Vagina (tissue), 2 donors: ENCODE data around the gene LGALS7B. TPM values are rescaled to one million over a fixed set of nuclear protein-coding genes. Genes with fewer than 3 reads are reported as not detected.
"Not testable (repeated sequence)": the region's sequence is repeated elsewhere in the genome, so short reads cannot be mapped to it uniquely, and the experiment has no call there.

ENCODE experiments used
- DNase-seq, 2 donors: peaks; one replicate each; pipeline ENCODE4 v3.0.0-alpha.2; 2017; ENCODE audit errors: extremely low spot score in 2 of 2
- H3K27ac ChIP-seq: fragments of 200-600 bp; sonication (generic); one replicate; pipeline ENCODE4 v1.5.1; 2019
- H3K27me3 ChIP-seq: fragments of 200-600 bp; sonication (generic); one replicate; pipeline ENCODE4 v1.5.1; 2019
- H3K36me3 ChIP-seq, 2 donors: fragments of 200-600 bp; sonication (generic); one replicate each; pipeline ENCODE4 v1.5.1; 2017 to 2019
- H3K4me1 ChIP-seq: fragments of 200-600 bp; sonication (generic); one replicate; pipeline ENCODE4 v1.5.1; 2019
- H3K4me3 ChIP-seq, 2 donors: fragments of 200-600 bp; sonication (generic); 1 replicate in 1 of 2; 2 replicates in 1 of 2; pipeline ENCODE4 v1.5.1; 2016 to 2019
- H3K9me3 ChIP-seq: fragments of 200-600 bp; sonication (generic); one replicate; pipeline ENCODE4 v1.5.1; 2019
- POLR2A ChIP-seq, 2 donors: fragments of 450-650 bp; IDR thresholded peaks; one replicate each; pipeline ENCODE4 v1.6.1; 2017; ENCODE audit warnings: antibody characterized with exemption in 2 of 2, mild to moderate bottlenecking in 2 of 2, moderate library complexity in 2 of 2
- POLR2AphosphoS5 ChIP-seq, 2 donors: sonication (generic); formaldehyde crosslinking; IDR thresholded peaks; one replicate each; pipeline ENCODE4 v1.9.0; 2017; ENCODE audit warnings: antibody characterized with exemption in 2 of 2, mild to moderate bottlenecking in 2 of 2, low read depth in 1 of 2; ENCODE audit not compliant: insufficient read depth in 1 of 2
- intact Hi-C: fragments of 100-400 bp; cut with DNase I; formaldehyde crosslinking; loops from one replicate; pipeline ENCODE4 v1.15.1; 2023
- total RNA-seq: library from RNA; depleted of rRNA; stranded (reverse); fragments of >200 nt; gene quantifications from one replicate; pipeline ENCODE4 v1.2.3, GENCODE V29; 2016
- TF ChIP-seq, protein P1 (sequence below), 3 experiments: fragments of 450-650 bp in 2 of 3; fragments of 200-600 bp in 1 of 3; sonication (generic) in 1 of 3; IDR thresholded peaks; one replicate each; pipeline ENCODE4 v1.5.1; 2017 to 2019; ENCODE audit warnings: antibody characterized with exemption in 3 of 3, mild to moderate bottlenecking in 2 of 3, moderate library complexity in 2 of 3

The LGALS7B gene
- total RNA-seq, 1 donor from 2014 or later: 760 TPM

DNA sequence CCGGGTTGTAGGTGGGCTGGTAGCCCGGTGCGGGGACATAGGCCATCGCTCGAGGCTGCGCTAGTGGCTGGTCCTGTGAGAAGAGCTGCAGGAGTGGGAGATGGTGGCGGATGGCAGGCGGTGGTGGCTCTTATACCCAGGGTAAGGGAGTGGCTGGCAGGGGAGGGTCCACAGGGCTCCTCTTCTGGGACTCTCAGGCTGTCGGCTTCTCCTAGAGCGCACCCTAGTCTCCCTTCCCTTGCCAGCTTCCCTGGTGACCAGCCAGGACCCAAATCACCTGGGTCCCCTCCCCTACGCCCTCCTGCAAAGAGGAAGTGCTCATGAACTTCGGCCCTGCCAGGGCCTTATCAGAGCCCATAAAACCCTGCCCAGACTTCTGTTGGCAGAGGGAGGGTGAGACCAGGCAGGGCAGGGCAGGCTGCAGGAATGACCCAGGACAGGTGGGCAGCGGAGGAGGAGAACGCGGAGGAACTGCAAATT, 23.9 kb downstream of the LGALS7B start, which contains the start of gene LGALS4:
TSS of gene LGALS4 (minus strand) at position 105 of the 480 bp plus-strand sequence. CDS start at position 46, 59 bp downstream.
- no peaks in the 10 kb centered on the region for H3K4me1 ChIP-seq
- H3K4me3 ChIP-seq: no peak within 1 kb of the TSS
- TF ChIP-seq POLR2AphosphoS5 (IDR thresholded peaks at IDR 0.05; ENCODE audit: insufficient read depth in 1 of 2, low read depth in 1 of 2) (no peak), POLR2A (IDR thresholded peaks at IDR 0.05) (no peak)
- TF ChIP-seq, protein P1, sequence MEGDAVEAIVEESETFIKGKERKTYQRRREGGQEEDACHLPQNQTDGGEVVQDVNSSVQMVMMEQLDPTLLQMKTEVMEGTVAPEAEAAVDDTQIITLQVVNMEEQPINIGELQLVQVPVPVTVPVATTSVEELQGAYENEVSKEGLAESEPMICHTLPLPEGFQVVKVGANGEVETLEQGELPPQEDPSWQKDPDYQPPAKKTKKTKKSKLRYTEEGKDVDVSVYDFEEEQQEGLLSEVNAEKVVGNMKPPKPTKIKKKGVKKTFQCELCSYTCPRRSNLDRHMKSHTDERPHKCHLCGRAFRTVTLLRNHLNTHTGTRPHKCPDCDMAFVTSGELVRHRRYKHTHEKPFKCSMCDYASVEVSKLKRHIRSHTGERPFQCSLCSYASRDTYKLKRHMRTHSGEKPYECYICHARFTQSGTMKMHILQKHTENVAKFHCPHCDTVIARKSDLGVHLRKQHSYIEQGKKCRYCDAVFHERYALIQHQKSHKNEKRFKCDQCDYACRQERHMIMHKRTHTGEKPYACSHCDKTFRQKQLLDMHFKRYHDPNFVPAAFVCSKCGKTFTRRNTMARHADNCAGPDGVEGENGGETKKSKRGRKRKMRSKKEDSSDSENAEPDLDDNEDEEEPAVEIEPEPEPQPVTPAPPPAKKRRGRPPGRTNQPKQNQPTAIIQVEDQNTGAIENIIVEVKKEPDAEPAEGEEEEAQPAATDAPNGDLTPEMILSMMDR (IDR thresholded peaks at IDR 0.05): no peak
- DNase-seq: no peak
- peaks cover 0 to 29% of the 10 kb centered on the region in 2 donors for H3K36me3 ChIP-seq
- no peaks in the 10 kb centered on the region for H3K9me3 ChIP-seq
- no peak within 1 kb of the TSS for H3K27ac ChIP-seq
- intact Hi-C loops: no loop called here
- H3K27me3 ChIP-seq: no peaks in the 10 kb centered on the region

GRCh38 chr19:38813323-38813722, 24.3 kb downstream of the LGALS7B start:
- Histone ChIP-seq H3K27me3 (no peaks in the 10 kb centered on the region), H3K4me3 (no peak overlapping the region), H3K27ac (no peak overlapping the region), H3K9me3 (no peaks in the 10 kb centered on the region), H3K4me1 (no peaks in the 10 kb centered on the region), H3K36me3 (peaks cover 0 to 32% of the 10 kb centered on the region in 2 donors)
- no peak for DNase-seq
- intact Hi-C loops: no loop called here
- TF ChIP-seq POLR2A (IDR thresholded peaks at IDR 0.05): no peak
- TF ChIP-seq, protein P1 (IDR thresholded peaks at IDR 0.05): no peak
- TF ChIP-seq POLR2AphosphoS5 (IDR thresholded peaks at IDR 0.05; ENCODE audit: insufficient read depth in 1 of 2, low read depth in 1 of 2): no peak

GRCh38 chr19:38813932-38814331, 24.9 kb downstream of the LGALS7B start:
- DNase-seq, H3K27me3 ChIP-seq, H3K27ac ChIP-seq, H3K4me3 ChIP-seq, H3K4me1 ChIP-seq, H3K9me3 ChIP-seq, intact Hi-C loops: not testable (repeated sequence)
- peaks cover 0 to 32% of the 10 kb centered on the region in 2 donors for H3K36me3 ChIP-seq

DNA sequence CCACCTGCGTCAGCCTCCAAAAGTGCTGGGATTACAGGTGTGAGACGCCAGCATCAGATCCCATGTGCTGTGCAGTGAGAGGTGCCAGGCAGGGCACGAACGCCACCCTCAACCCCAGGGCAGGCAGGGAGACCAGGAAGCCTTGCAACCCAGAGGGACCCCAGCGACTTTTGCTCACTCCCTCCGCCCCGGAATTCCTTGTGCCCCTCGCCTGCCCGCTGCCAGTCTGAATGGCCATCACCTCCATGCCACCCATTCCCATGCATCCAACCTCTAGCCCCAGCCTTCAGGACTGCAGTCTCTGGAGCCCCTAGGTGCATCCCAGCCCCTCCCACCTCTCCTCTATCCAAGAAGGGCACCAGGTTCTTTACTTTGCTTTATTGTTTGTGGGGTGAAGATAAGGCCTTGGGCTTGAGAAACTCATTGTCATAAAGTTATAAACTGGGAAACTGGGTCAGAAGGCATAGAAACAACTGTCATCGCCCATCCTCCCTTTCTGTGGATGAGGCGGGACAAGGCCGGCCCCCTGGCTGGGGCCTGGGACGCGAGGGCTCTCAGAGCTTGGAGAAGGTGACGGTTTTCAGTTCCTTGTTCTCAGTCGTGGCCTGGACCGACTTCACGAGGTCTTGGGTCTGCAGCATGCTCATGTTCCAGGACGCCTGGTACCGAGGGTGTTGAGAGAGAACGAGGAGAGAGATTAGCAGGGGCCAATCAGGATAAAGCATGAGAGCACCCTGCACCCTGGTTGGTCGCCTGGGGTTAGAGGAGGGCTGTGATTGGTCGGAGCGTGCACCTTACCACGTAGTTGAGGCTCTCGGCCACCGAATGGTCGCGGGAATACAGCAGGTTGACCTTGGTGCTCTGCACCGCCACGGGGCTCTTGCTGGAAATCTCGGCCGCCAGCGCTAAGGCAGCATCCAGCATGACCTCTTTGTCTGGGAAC, 26.3 kb downstream of the LGALS7B start:
- intact Hi-C loops: no loop called here
- DNase-seq: no peak
- H3K27ac ChIP-seq: no peak overlapping the region
- TF ChIP-seq, protein P1 (IDR thresholded peaks at IDR 0.05): no peak
- TF ChIP-seq POLR2A (IDR thresholded peaks at IDR 0.05) (no peak), POLR2AphosphoS5 (IDR thresholded peaks at IDR 0.05; ENCODE audit: insufficient read depth in 1 of 2, low read depth in 1 of 2) (no peak)
- no peak overlapping the region for H3K4me3 ChIP-seq
- H3K27me3 ChIP-seq: no peaks in the 10 kb centered on the region
- H3K36me3 ChIP-seq: peaks cover 0 to 32% of the 10 kb centered on the region in 2 donors
- no peaks in the 10 kb centered on the region for H3K9me3 ChIP-seq
- no peaks in the 10 kb centered on the region for H3K4me1 ChIP-seq

DNA sequence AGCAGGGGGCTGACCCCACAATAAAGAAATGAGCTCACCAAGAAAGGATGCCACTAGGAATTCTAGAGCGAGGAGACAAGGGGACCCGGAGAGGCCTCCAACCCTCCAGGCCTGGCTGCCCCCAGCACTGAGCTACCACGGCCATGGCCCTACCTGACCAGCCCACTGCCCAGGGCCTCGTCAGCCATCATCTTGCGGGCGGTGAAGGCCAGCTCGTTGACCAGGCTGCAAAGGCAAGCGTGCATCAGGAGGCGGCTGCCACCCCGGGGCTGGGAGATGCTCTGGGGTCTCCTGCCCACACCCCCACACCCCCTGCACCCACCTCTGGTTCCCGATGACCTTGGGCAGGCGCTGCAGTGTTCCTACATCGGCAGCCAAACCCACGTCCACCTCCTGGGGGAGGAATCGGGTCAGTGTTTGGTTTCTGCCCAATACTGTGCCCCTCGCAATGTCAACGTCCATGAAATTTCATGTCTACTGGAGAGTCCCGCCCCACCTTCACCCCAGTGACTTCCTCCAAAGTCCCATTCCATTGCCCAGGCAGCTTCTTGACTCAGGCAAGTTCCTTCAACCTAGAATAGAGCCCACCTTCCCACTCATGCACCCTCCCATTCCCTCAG, 27.2 kb downstream of the LGALS7B start:
- no peak for TF ChIP-seq POLR2AphosphoS5 (IDR thresholded peaks at IDR 0.05; ENCODE audit: insufficient read depth in 1 of 2, low read depth in 1 of 2)
- TF ChIP-seq, protein P1 (IDR thresholded peaks at IDR 0.05): no peak
- TF ChIP-seq POLR2A (IDR thresholded peaks at IDR 0.05): no peak
- no peak for DNase-seq
- peaks cover 0 to 32% of the 10 kb centered on the region in 2 donors for H3K36me3 ChIP-seq

More for the DNA sequence above, 27.2 kb downstream of the LGALS7B start:
- Histone ChIP-seq H3K4me1 (no peaks in the 10 kb centered on the region), H3K4me3 (no peak overlapping the region), H3K27ac (no peak overlapping the region), H3K9me3 (no peaks in the 10 kb centered on the region), H3K27me3 (no peaks in the 10 kb centered on the region)
- intact Hi-C loops: no loop called here
